PFSK-1 (cell line): ENCODE results near the gene BAHD1. TPM values are rescaled to one million over a fixed set of nuclear protein-coding genes. Genes with fewer than 3 reads are reported as not detected.

Experiments
- FOXP2 ChIP-seq: optimal IDR thresholded peaks from 2 replicates; pipeline ENCODE3; 2011; ENCODE audit warnings: borderline replicate concordance, control low read depth, inconsistent platforms; ENCODE audit not compliant: insufficient read depth; ENCODE audit errors: extremely low read length, extremely low read depth
- POLR2AphosphoS5 ChIP-seq: IDR thresholded peaks from 2 replicates; pipeline ENCODE4 v1.6.1; 2012; ENCODE audit warnings: low read depth, mild to moderate bottlenecking, control low read depth, low read length, moderate library complexity
- REST ChIP-seq, 2 experiments: IDR thresholded peaks; 2 replicates each; pipeline versions ENCODE4 v1.6.1 to v1.8.0; 2011 to 2012; ENCODE audit warnings: low read depth in 2 of 2, low read length in 2 of 2, control low read depth in 1 of 2, inconsistent platforms in 1 of 2, mild to moderate bottlenecking in 1 of 2, moderate library complexity in 1 of 2; ENCODE audit not compliant: insufficient read depth in 1 of 2
- SIN3A ChIP-seq: IDR thresholded peaks from 2 replicates; pipeline ENCODE4 v1.6.1; 2012; ENCODE audit warnings: mild to moderate bottlenecking, low read length, moderate library complexity, borderline replicate concordance; ENCODE audit not compliant: insufficient read depth
- TAF1 ChIP-seq: IDR thresholded peaks from 2 replicates; pipeline ENCODE4 v1.6.1; 2012; ENCODE audit warnings: low read length, control low read depth, borderline replicate concordance; ENCODE audit not compliant: insufficient read depth
- polyA plus RNA-seq: library from polyadenylated mRNA; unstranded; fragments of >200 nt; gene quantifications from one replicate; pipeline ENCODE4 v1.2.1, GENCODE V29; 2012; ENCODE audit warnings: low read depth, missing spikeins; ENCODE audit not compliant: insufficient read length

The BAHD1 gene
- 55.5 TPM for polyA plus RNA-seq

- TF ChIP-seq SIN3A (no peak), FOXP2 (no peak), POLR2AphosphoS5 (no peak), REST (IDR thresholded peaks at IDR 0.05; ENCODE audit: insufficient read depth in 1 of 2, low read depth in 2 of 2, low read length in 2 of 2) (no peak), TAF1 (no peak)
Measured at GRCh38 chr15:40440743-40441564, at the start of gene BAHD1. Gene BAHD1 (plus strand): TSS chr15:40440953. CDS start chr15:40458465, 17,512 bp downstream.

GRCh38 chr15:40392986-40393948 lies 47.5 kb upstream of the BAHD1 start:
- no peak for TF ChIP-seq POLR2AphosphoS5
- TF ChIP-seq SIN3A = no peak
- TF ChIP-seq FOXP2 = no peak
- no peak for TF ChIP-seq TAF1
- TF ChIP-seq REST (IDR thresholded peaks at IDR 0.05; ENCODE audit: insufficient read depth in 1 of 2, low read depth in 2 of 2, low read length in 2 of 2) = no peak

- TF ChIP-seq POLR2AphosphoS5 (no peak), REST (IDR thresholded peaks at IDR 0.05; ENCODE audit: insufficient read depth in 1 of 2, low read depth in 2 of 2, low read length in 2 of 2) (no peak), SIN3A (no peak), FOXP2 (no peak), TAF1 (no peak)
Measured at GRCh38 chr15:40397688-40398412, 42.9 kb upstream of the BAHD1 start.

- no peak for TF ChIP-seq POLR2AphosphoS5
Measured at GRCh38 chr15:40398413-40398873, 42.3 kb upstream of the BAHD1 start.

GRCh38 chr15:40399370-40399769 lies 41.4 kb upstream of the BAHD1 start:
- TF ChIP-seq FOXP2 (no peak), SIN3A (no peak), REST (IDR thresholded peaks at IDR 0.05; ENCODE audit: insufficient read depth in 1 of 2, low read depth in 2 of 2, low read length in 2 of 2) (no peak), POLR2AphosphoS5 (no peak), TAF1 (no peak)
